HepG2 (cell line): ENCODE data around the gene CD163L1. TPM values are rescaled to one million over a fixed set of nuclear protein-coding genes. Genes with fewer than 3 reads are reported as not detected.

Experiments used
- HNF1A ChIP-seq, 2 experiments: sonication (generic) in 1 of 2; formaldehyde crosslinking in 1 of 2; IDR thresholded peaks; 2 replicates each; pipeline versions ENCODE4 v1.4.0 to v1.6.1; 2016 to 2020; ENCODE audit warnings: borderline replicate concordance in 1 of 2, low read depth in 1 of 2, mild to moderate bottlenecking in 1 of 2, missing genetic modification reagents in 1 of 2
- MAF1 ChIP-seq: sonication (generic); formaldehyde crosslinking; IDR thresholded peaks from 2 replicates; pipeline ENCODE4 v1.5.0; 2020; ENCODE audit warnings: missing genetic modification reagents, borderline replicate concordance
- PHF5A ChIP-seq: IDR thresholded peaks from one replicate; pipeline ENCODE4 v1.6.1; 2018; ENCODE audit warnings: low read depth, missing genetic modification reagents; ENCODE audit not compliant: unreplicated experiment
- SALL1 ChIP-seq: sonication (generic); formaldehyde crosslinking; IDR thresholded peaks from 2 replicates; pipeline ENCODE4 v1.8.0; 2022; ENCODE audit warnings: mild to moderate bottlenecking, missing genetic modification reagents
- ZBED4 ChIP-seq: sonication (generic); formaldehyde crosslinking; IDR thresholded peaks from 2 replicates; pipeline ENCODE4 v1.4.0; 2020; ENCODE audit warnings: missing genetic modification reagents, borderline replicate concordance
- ZBTB3 ChIP-seq: sonication (generic); formaldehyde crosslinking; IDR thresholded peaks from 2 replicates; pipeline ENCODE4 v1.4.0; 2020; ENCODE audit warnings: low read depth, mild to moderate bottlenecking, moderate library complexity, missing genetic modification reagents, borderline replicate concordance
- ZNF256 ChIP-seq: sonication (generic); formaldehyde crosslinking; conservative IDR thresholded peaks from 2 replicates; pipeline ENCODE4 v1.4.0; 2020; ENCODE audit warnings: missing genetic modification reagents
- ZNF274 ChIP-seq: sonication (generic); formaldehyde crosslinking; IDR thresholded peaks from 2 replicates; pipeline ENCODE4 v1.5.1; 2020; ENCODE audit warnings: mild to moderate bottlenecking, missing genetic modification reagents
- ZNF775 ChIP-seq: sonication (generic); formaldehyde crosslinking; IDR thresholded peaks from 2 replicates; pipeline ENCODE4 v1.4.0; 2020; ENCODE audit warnings: missing genetic modification reagents, mild to moderate bottlenecking, moderate library complexity, borderline replicate concordance
- polyA plus RNA-seq, 8 experiments: library from polyadenylated mRNA; depleted of rRNA in 3 of 8; stranded (reverse) in 7 of 8; unstranded in 1 of 8; fragments of >200 nt; fragmentation: Illumina TruSeq in 4 of 8; extraction: Trizol in 4 of 8; gene quantifications; 2 replicates each; pipeline versions ENCODE4 v1.2.1 to v1.2.3, GENCODE V29; 2011 to 2016; ENCODE audit warnings: low read depth in 4 of 8, missing spikeins in 1 of 8, mixed read lengths in 1 of 8; ENCODE audit not compliant: insufficient read depth in 1 of 8
- total RNA-seq, 5 experiments: library from RNA; depleted of rRNA; stranded (reverse); fragments of >200 nt; fragmentation: Illumina TruSeq; extraction: Trizol; gene quantifications; 2 replicates each; pipeline ENCODE4 v1.2.3, GENCODE V29; 2016; ENCODE audit warnings: low read depth in 1 of 5
- TF ChIP-seq, protein P1 (sequence below): sonication (generic); formaldehyde crosslinking; IDR thresholded peaks from 2 replicates; pipeline ENCODE4 v1.4.0; 2020; ENCODE audit warnings: mild to moderate bottlenecking, missing genetic modification reagents

Gene CD163L1
- total and polyA plus RNA-seq, 2 of the 13 experiments (the other 11 are each of a cell fraction or from before 2014, with no cell fraction given): 3.4 to 6.8 TPM

GRCh38 chr12:7374423-7375144 lies 69.4 kb downstream of the CD163L1 start (continued):
- TF ChIP-seq HNF1A (IDR thresholded peaks at IDR 0.05; ENCODE audit: low read depth): no peak
- no peak for TF ChIP-seq HNF1A (CRISPR knock-in tag; IDR thresholded peaks at IDR 0.05; ENCODE audit: borderline replicate concordance)
- no peak for TF ChIP-seq ZNF775 (CRISPR knock-in tag)
- peak; percentile 68; the same call in 1 of the 2 replicates for TF ChIP-seq SALL1 (CRISPR knock-in tag)
- TF ChIP-seq ZBTB3 (CRISPR knock-in tag): peak; percentile 88; the same call in 1 of the 2 replicates
- no peak for TF ChIP-seq PHF5A
- TF ChIP-seq, protein P1, sequence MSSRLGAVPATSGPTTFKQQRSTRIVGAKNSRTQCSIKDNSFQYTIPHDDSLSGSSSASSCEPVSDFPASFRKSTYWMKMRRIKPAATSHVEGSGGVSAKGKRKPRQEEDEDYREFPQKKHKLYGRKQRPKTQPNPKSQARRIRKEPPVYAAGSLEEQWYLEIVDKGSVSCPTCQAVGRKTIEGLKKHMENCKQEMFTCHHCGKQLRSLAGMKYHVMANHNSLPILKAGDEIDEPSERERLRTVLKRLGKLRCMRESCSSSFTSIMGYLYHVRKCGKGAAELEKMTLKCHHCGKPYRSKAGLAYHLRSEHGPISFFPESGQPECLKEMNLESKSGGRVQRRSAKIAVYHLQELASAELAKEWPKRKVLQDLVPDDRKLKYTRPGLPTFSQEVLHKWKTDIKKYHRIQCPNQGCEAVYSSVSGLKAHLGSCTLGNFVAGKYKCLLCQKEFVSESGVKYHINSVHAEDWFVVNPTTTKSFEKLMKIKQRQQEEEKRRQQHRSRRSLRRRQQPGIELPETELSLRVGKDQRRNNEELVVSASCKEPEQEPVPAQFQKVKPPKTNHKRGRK (CRISPR knock-in tag): no peak
- TF ChIP-seq ZNF256 (CRISPR knock-in tag): no peak
- 0 out of 2 replicates have a peak, but pooled peaks have one; percentile 53 for TF ChIP-seq ZBED4 (CRISPR knock-in tag)
- no peak for TF ChIP-seq ZNF274 (CRISPR knock-in tag)
- TF ChIP-seq MAF1: no peak
